NT2/D1 (cell line): ENCODE measurements around the gene OGFOD2.

Source experiments
- DNase-seq: peaks from one replicate; pipeline ENCODE4 v3.0.0-alpha.2; 2011; ENCODE audit warnings: low read depth, low spot score
- H3K27me3 ChIP-seq: 2 replicates; pipeline ENCODE4 v1.6.0; 2011; ENCODE audit warnings: mild to moderate bottlenecking; ENCODE audit not compliant: insufficient read length, insufficient read depth
- H3K36me3 ChIP-seq: 2 replicates; pipeline ENCODE4 v1.6.1; 2011; ENCODE audit warnings: mild to moderate bottlenecking, low read length, mixed read lengths; ENCODE audit not compliant: insufficient read depth, insufficient read length
- H3K4me1 ChIP-seq: 2 replicates; pipeline ENCODE4 v1.5.1; 2011; ENCODE audit not compliant: insufficient read depth, insufficient read length
- H3K4me3 ChIP-seq: 2 replicates; pipeline ENCODE4 v1.5.1; 2011; ENCODE audit warnings: low read depth; ENCODE audit not compliant: insufficient read length
- H3K9ac ChIP-seq: 2 replicates; pipeline ENCODE4 v1.6.0; 2011; ENCODE audit warnings: low read depth; ENCODE audit not compliant: insufficient read length
- H3K9me3 ChIP-seq: 2 replicates; pipeline ENCODE4 v1.5.1; 2011; ENCODE audit warnings: mild to moderate bottlenecking, low read length; ENCODE audit not compliant: insufficient read depth
- SUZ12 ChIP-seq: IDR thresholded peaks from 2 replicates; pipeline ENCODE4 v1.6.1; 2011; ENCODE audit not compliant: insufficient read length, insufficient read depth; ENCODE audit errors: extremely low read depth
- YY1 ChIP-seq: IDR thresholded peaks from 2 replicates; pipeline ENCODE4 v1.6.1; 2011; ENCODE audit not compliant: insufficient read length, insufficient read depth
- ZNF274 ChIP-seq: IDR thresholded peaks from 2 replicates; pipeline ENCODE4 v1.6.1; 2011; ENCODE audit warnings: mild to moderate bottlenecking, low read depth, low read length

OGFOD2 gene

DNA sequence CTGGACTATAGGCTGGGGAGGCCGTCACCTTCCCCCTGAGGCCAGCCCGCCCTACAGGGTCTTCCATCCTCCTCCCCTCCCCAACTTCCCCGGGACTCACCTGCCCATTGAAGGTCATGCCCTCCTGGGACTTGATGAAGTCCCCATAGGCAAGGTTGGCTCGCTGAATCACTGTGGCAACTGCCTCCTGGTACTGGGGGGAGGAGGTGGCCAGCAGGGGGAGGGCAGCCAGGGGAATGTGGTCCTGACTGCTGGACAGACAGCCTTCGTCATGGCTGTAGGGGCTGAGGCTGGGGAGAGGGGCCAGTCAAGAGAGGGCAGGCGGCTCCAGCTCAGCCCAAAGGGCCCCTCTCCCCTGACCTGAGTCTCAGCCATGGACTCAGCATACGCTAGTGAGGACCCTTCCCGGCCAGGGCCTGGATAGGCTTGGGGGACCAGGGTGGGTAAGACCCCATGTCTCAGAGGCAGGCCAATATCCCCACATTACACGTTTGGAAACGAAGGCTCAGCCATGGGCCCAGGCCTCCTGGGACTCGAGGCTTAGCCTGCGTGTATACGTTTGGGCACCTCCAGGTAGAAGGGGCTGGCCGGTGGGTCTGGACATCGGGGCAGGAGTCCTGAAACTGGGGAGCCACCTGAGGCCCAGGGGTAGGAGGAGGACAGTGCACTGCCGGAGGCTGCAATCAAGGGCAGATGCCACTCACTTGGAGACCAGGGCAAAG is 21.7 kb downstream of the OGFOD2 start:
- DNase-seq: no peak
- Histone ChIP-seq H3K4me3 (no peak overlapping the region), H3K36me3 (peaks cover 41% of the 10 kb centered on the region), H3K27me3 (no peaks in the 10 kb centered on the region), H3K9me3 (no peaks in the 10 kb centered on the region), H3K9ac (no peak overlapping the region), H3K4me1 (peaks cover 8% of the 10 kb centered on the region)
- TF ChIP-seq ZNF274 (no peak), YY1 (no peak), SUZ12 (no peak)

DNA sequence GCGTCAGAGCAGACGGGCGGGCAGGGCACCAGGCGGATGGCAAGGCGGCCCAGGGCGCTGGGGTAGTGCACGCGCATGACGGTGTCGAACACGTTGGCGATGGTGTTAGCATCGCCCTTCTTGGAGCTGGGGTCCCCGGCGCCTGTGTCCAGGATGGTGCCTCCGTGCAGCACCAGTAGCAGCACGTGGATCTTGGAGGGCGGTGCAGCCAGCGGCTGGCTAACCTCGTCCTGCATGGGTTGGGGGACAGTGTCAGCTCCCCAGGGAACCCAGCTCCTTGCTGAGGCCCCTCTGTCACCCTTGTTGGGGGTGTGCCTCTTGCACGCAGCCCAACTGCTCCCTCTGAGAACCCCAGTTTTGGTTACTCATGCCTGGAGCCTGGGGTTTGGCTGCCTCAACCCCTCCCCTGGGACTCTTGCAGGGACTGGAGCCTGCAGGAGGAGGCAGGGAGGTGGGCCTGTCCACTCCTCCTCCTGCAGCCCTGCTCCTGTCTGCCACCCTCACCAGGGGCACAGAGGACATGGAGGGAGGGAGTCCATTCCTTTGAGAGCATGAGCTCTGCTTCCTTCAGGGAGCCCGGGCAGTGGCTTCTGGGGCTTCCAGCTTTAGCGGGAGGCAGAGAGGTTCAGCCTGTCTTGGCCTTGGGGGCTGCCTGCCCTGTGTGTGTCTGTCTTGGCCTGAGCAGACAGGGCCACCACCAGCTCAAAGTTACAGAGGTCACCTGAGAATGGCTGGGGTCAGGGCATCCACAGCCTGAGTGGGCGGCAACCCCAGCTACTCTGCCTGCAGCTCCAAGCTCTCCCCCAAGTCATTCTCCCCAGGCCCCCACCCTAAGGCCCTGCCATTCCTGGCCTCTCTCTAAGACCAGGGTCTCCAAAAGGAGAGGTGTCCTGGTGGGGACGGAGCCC is 22.6 kb downstream of the OGFOD2 start:
- no peak overlapping the region for H3K9ac ChIP-seq
- no peaks in the 10 kb centered on the region for H3K9me3 ChIP-seq
- DNase-seq: no peak
- H3K4me1 ChIP-seq: peaks cover 8% of the 10 kb centered on the region
- peaks cover 38% of the 10 kb centered on the region for H3K36me3 ChIP-seq
- no peak for TF ChIP-seq YY1
- no peak for TF ChIP-seq SUZ12
- TF ChIP-seq ZNF274: no peak
- no peaks in the 10 kb centered on the region for H3K27me3 ChIP-seq
- H3K4me3 ChIP-seq: no peak overlapping the region

DNA sequence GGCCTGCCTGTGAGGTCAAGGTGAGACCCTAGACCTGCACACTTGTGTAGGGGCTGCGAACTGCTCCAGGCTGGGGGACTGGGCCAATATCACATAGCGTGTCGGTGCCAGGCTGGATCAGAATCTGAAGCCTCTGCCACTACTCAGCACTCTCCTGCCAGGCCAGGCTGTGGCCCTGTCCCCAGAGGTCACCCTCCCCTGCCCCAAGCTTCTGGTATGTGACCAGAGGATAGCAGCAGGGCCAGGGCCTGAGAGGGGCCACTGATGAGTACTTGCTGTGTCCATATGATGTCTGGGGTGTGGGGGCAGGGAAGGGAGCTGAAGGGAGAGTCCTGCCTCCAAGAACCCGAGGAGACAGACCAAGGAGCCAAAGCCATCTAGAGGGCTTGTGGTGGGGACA is 23.3 kb downstream of the OGFOD2 start:
- Histone ChIP-seq H3K9ac (no peak overlapping the region), H3K36me3 (peaks cover 38% of the 10 kb centered on the region), H3K9me3 (no peaks in the 10 kb centered on the region), H3K27me3 (no peaks in the 10 kb centered on the region), H3K4me1 (peaks cover 9% of the 10 kb centered on the region), H3K4me3 (no peak overlapping the region)
- no peak for TF ChIP-seq YY1
- TF ChIP-seq ZNF274: no peak
- TF ChIP-seq SUZ12: no peak
- no peak for DNase-seq

DNA sequence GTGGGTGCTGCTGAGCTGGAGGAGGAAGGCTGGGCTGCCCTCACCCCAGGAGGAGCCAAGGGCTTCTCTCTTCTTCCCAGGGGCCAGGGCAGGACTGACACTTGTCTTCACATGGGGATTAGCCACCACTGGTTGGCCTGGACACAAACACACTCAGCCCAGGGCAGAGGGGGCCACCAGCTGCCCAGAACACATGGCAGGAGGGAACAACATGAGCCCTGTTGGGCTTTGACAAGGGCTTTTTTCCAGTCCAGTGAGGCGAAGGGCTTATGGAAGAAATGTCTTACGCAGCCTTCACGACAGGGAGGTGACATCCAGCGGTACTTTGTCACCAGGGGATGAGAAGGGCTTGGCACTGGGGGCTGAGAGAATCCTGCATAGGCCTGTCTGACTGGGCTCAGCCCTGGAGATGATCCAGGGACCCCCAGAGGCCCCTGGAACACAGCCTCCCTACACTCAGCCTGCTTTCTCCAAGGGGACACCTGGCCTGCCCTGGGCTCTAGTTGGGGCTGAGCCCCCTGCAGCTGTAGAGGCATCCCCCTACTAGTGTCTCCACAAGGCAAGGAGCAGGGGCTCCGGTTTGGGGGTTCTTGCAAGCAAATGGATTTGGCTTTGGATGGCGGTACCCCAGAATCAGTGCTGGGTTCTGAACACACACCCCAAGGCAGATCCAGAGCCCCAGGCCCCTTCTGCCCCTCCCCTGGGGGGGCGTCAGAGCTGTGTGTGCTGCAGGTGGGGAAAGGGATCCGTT is 24.3 kb downstream of the OGFOD2 start:
- H3K9me3 ChIP-seq: no peaks in the 10 kb centered on the region
- H3K4me3 ChIP-seq: no peak overlapping the region
- peaks cover 48% of the 10 kb centered on the region for H3K36me3 ChIP-seq
- no peak for DNase-seq
- no peaks in the 10 kb centered on the region for H3K27me3 ChIP-seq
- TF ChIP-seq YY1 (no peak), SUZ12 (no peak), ZNF274 (no peak)
- peaks cover 9% of the 10 kb centered on the region for H3K4me1 ChIP-seq
- H3K9ac ChIP-seq: no peak overlapping the region

DNA sequence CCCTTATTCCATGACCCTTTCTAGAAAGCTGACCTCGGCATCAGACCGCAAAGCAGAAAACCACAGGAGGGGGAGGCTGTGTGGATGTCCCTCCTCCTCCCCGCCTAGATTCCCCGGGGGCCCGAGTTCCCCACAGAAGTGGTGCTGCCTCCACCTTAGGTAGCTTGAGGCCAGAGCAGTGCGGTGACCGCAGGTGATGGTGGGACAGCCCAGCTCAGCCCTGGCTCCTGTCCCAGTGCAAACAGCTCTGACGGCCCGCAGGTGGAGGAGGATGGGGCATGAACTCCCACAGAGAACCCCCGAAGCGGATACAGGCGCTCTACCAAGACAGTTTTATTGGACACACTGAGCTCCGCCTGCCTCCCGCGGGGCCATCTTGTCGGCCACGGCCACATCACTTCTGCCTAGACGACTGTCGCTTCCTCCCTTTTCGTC is 25.0 kb downstream of the OGFOD2 start:
- H3K9me3 ChIP-seq: no peaks in the 10 kb centered on the region
- no peak overlapping the region for H3K9ac ChIP-seq
- no peak for TF ChIP-seq YY1
- TF ChIP-seq SUZ12: no peak
- no peak for TF ChIP-seq ZNF274
- H3K36me3 ChIP-seq: peaks cover 54% of the 10 kb centered on the region
- DNase-seq: no peak
- peaks cover 9% of the 10 kb centered on the region for H3K4me1 ChIP-seq
- no peak overlapping the region for H3K4me3 ChIP-seq
- H3K27me3 ChIP-seq: no peaks in the 10 kb centered on the region

DNA sequence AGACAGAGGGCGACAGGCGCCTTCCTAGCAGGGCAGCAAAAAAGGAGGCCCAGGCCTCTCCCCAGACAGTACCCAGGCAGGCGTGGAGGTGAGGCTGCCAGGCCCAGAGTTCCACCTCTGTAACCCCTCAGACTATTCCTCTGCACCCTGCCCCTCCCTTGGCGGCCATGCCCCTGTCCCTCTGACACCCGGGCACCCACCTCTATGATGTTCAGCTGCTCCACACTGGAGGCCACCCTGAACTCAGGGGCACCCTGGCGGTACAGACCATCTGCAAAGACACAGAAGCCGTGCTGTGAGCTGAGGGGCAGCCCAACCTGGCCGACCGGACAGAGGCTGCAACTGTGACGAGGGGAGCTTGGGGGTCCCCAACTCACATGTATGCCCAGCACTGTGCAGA is 25.5 kb downstream of the OGFOD2 start:
- no peaks in the 10 kb centered on the region for H3K27me3 ChIP-seq
- no peak for DNase-seq
- no peak overlapping the region for H3K4me3 ChIP-seq
- peaks cover 57% of the 10 kb centered on the region for H3K36me3 ChIP-seq
- H3K9me3 ChIP-seq: no peaks in the 10 kb centered on the region
- TF ChIP-seq YY1 (no peak), ZNF274 (no peak), SUZ12 (no peak)
- no peak overlapping the region for H3K9ac ChIP-seq
- peaks cover 9% of the 10 kb centered on the region for H3K4me1 ChIP-seq

DNA sequence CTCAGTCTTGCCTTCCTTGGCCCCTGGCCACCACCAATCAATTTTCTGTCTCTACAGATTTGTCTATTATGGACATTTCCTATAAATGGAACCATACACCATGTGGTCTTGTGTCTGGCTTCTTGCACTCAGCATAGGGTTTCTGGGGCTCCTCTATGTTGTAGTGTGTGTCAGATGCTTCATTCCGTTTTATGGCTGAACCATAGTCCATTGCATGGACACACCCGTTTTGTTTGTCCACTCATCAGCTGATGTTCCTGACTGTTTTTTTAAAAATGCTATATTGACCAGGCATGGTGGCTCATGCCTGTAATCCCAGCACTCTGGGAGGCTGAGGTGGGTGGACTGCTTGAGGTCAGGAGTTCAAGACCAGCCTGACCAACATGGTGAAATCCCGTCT is 26.4 kb downstream of the OGFOD2 start:
- H3K9me3 ChIP-seq: no peaks in the 10 kb centered on the region
- no peak overlapping the region for H3K4me3 ChIP-seq
- no peak overlapping the region for H3K9ac ChIP-seq
- DNase-seq: no peak
- TF ChIP-seq SUZ12: no peak
- no peak for TF ChIP-seq YY1
- no peak for TF ChIP-seq ZNF274
- peaks cover 53% of the 10 kb centered on the region for H3K36me3 ChIP-seq
- peaks cover 9% of the 10 kb centered on the region for H3K4me1 ChIP-seq
- H3K27me3 ChIP-seq: no peaks in the 10 kb centered on the region
